AG08396 (cell line): ENCODE measurements around the gene CD40.
A peak's percentile ranks its signal among the peaks of the same experiment; 100 is the strongest.

ENCODE experiments used
- DNase-seq: peaks from one replicate; pipeline ENCODE4 v3.0.0; 2012; ENCODE audit warnings: low spot score, mixed read lengths

Gene CD40

GRCh38 chr20:46174469-46175126 is 56.5 kb downstream of the CD40 start:
- peak; percentile 84 for DNase-seq

GRCh38 chr20:46175127-46175494 is 57.0 kb downstream of the CD40 start:
- no peak for DNase-seq

- DNase-seq, result no peak
Observed at GRCh38 chr20:46176739-46177378, 58.7 kb downstream of the CD40 start.

- no peak for DNase-seq
Observed at GRCh38 chr20:46177768-46178167, 59.7 kb downstream of the CD40 start.

- no peak for DNase-seq
Observed at GRCh38 chr20:46178891-46179290, 60.8 kb downstream of the CD40 start.
